A549 (cell line): ENCODE measurements around the gene C19orf67. TPM values are rescaled to one million over a fixed set of nuclear protein-coding genes. Genes with fewer than 3 reads are reported as not detected.

Experiments used
- ATAC-seq, 2 experiments: fragments of 200-7000 bp in 1 of 2; fragments of >200 bp in 1 of 2; cut with Nextera tagmentation in 1 of 2; cut with Tn5 transposase in 1 of 2; 3 replicates each; pipeline versions ENCODE4 v1.8.0 to v1.9.1; 2018 to 2020; ENCODE audit warnings: mild to moderate bottlenecking in 1 of 2, moderate library complexity in 1 of 2
- CTCF ChIA-PET: fragments of 300-600 bp; sonication (Branson Sonifier 250); formaldehyde crosslinking; extraction: SDS; loops from one replicate; lab custom pipeline; 2021; ENCODE audit warnings: antibody characterized with exemption, inconsistent platforms; lab: Yijun Ruan, JAX
- POLR2A ChIA-PET: fragments of 350-600 bp; formaldehyde crosslinking; extraction: SDS; loops from one replicate; lab custom pipeline; 2021; ENCODE audit warnings: antibody characterized with exemption, inconsistent platforms; lab: Yijun Ruan, JAX
- DNase-seq, 2 experiments: peaks; one replicate each; pipeline versions ENCODE4 v3.0.0 to v3.0.0-alpha.2; 2011 to 2016; ENCODE audit warnings: low read depth in 1 of 2, low spot score in 1 of 2
- FAIRE-seq: peaks from 2 replicates; lab custom pipeline; 2011; peaks lifted over from hg19 to GRCh38; lab: Jason Lieb, UNC
- H3K27ac ChIP-seq, 2 experiments: fragments of >200 bp; sonication (Bioruptor Twin); formaldehyde crosslinking; 3 replicates each; pipeline ENCODE4 v1.5.1; 2016 to 2017
- H3K4me1 ChIP-seq: fragments of >200 bp; sonication (Bioruptor Twin); formaldehyde crosslinking; 3 replicates; pipeline ENCODE4 v1.6.1; 2016
- H3K4me2 ChIP-seq: fragments of >200 bp; sonication (Bioruptor Twin); formaldehyde crosslinking; 3 replicates; pipeline ENCODE4 v1.6.1; 2016
- H3K4me3 ChIP-seq: fragments of >200 bp; sonication (Bioruptor Twin); formaldehyde crosslinking; 3 replicates; pipeline ENCODE4 v1.5.1; 2016
- H3K9me3 ChIP-seq: fragments of >200 bp; sonication (Bioruptor Twin); formaldehyde crosslinking; 3 replicates; pipeline ENCODE4 v1.6.1; 2016
- CBX2 ChIP-seq: fragments of 200-600 bp; sonication (generic); IDR thresholded peaks from 2 replicates; pipeline ENCODE4 v1.6.1; 2016; ENCODE audit warnings: low read depth, mild to moderate bottlenecking, borderline replicate concordance
- CHD2 ChIP-seq: fragments of 150-350 bp; IDR thresholded peaks from 2 replicates; pipeline ENCODE4 v1.6.1; 2014; ENCODE audit warnings: low read length; ENCODE audit not compliant: partially characterized antibody
- EHF ChIP-seq: fragments of 250-450 bp; sonication (Bioruptor Pico); IDR thresholded peaks from 2 replicates; pipeline ENCODE4 v1.5.0; 2020; ENCODE audit warnings: mild to moderate bottlenecking
- FOSB ChIP-seq: fragments of 250-450 bp; sonication (Bioruptor Pico); IDR thresholded peaks from 2 replicates; pipeline ENCODE4 v1.5.0; 2020; ENCODE audit warnings: mild to moderate bottlenecking, moderate library complexity
- HEYL ChIP-seq: fragments of 250-450 bp; sonication (Bioruptor Pico); IDR thresholded peaks from 2 replicates; pipeline ENCODE4 v1.8.0; 2021; ENCODE audit warnings: mild to moderate bottlenecking, moderate library complexity
- HOXA7 ChIP-seq: fragments of 250-450 bp; sonication (Bioruptor Pico); IDR thresholded peaks from 2 replicates; pipeline ENCODE4 v1.5.0; 2020; ENCODE audit warnings: mild to moderate bottlenecking, moderate library complexity
- HOXB13 ChIP-seq: fragments of 250-450 bp; sonication (Bioruptor Pico); IDR thresholded peaks from 2 replicates; pipeline ENCODE4 v1.5.0; 2020; ENCODE audit warnings: low read depth, mild to moderate bottlenecking, moderate library complexity
- MAFK ChIP-seq: fragments of 450-650 bp; IDR thresholded peaks from 2 replicates; pipeline ENCODE4 v1.6.1; 2014; ENCODE audit not compliant: partially characterized antibody
- MYC ChIP-seq: IDR thresholded peaks from 2 replicates; pipeline ENCODE4 v1.6.1; 2012; ENCODE audit warnings: mild to moderate bottlenecking, inconsistent platforms, low read length, improper control_type of control experiment, borderline replicate concordance
- NFE2L2 ChIP-seq: fragments of 150-350 bp; conservative IDR thresholded peaks from 2 replicates; pipeline ENCODE4 v1.6.1; 2014; ENCODE audit warnings: low read length
- NR3C1 ChIP-seq: fragments of >200 bp; sonication (Bioruptor Twin); formaldehyde crosslinking; IDR thresholded peaks from 3 replicates; pipeline ENCODE4 v1.6.1; 2017
- PHF8 ChIP-seq: fragments of 200-600 bp; sonication (generic); IDR thresholded peaks from 2 replicates; pipeline ENCODE4 v1.6.1; 2016; ENCODE audit warnings: low read depth, mild to moderate bottlenecking, antibody characterized with exemption, moderate library complexity, borderline replicate concordance
- POLR2A ChIP-seq: IDR thresholded peaks from 2 replicates; pipeline ENCODE4 v1.6.1; 2012; ENCODE audit warnings: mild to moderate bottlenecking, low read length
- RAD21 ChIP-seq, 2 experiments: fragments of >200 bp in 1 of 2; sonication (Bioruptor Twin) in 1 of 2; formaldehyde crosslinking in 1 of 2; IDR thresholded peaks in 1 of 2; conservative IDR thresholded peaks in 1 of 2; 2 replicates in 1 of 2; 3 replicates in 1 of 2; pipeline ENCODE4 v1.6.1; 2012 to 2018; ENCODE audit warnings: inconsistent platforms in 1 of 2
- RARB ChIP-seq: fragments of 250-450 bp; sonication (Bioruptor Pico); IDR thresholded peaks from 2 replicates; pipeline ENCODE4 v1.8.0; 2021; ENCODE audit warnings: mild to moderate bottlenecking, moderate library complexity
- SMC3 ChIP-seq: fragments of >200 bp; sonication (Bioruptor Twin); formaldehyde crosslinking; IDR thresholded peaks from 3 replicates; pipeline ENCODE4 v1.6.1; 2018; ENCODE audit warnings: inconsistent platforms
- SREBF2 ChIP-seq: fragments of 450-650 bp; IDR thresholded peaks from 2 replicates; pipeline ENCODE4 v1.6.1; 2014; ENCODE audit warnings: mild to moderate bottlenecking, moderate library complexity
- TFCP2L1 ChIP-seq: fragments of 250-450 bp; sonication (Bioruptor Pico); IDR thresholded peaks from 2 replicates; pipeline ENCODE4 v1.5.0; 2021; ENCODE audit warnings: mild to moderate bottlenecking
- TP53 ChIP-seq: fragments of 250-450 bp; sonication (Bioruptor Pico); IDR thresholded peaks from 2 replicates; pipeline ENCODE4 v1.5.0; 2021; ENCODE audit warnings: mild to moderate bottlenecking, moderate library complexity
- ZC3H11A ChIP-seq: fragments of 450-650 bp; IDR thresholded peaks from 2 replicates; pipeline ENCODE4 v1.6.1; 2014; ENCODE audit warnings: antibody characterized with exemption, mild to moderate bottlenecking
- ZSCAN20 ChIP-seq: fragments of 250-450 bp; sonication (Bioruptor Pico); IDR thresholded peaks from 2 replicates; pipeline ENCODE4 v1.8.0; 2022; ENCODE audit warnings: mild to moderate bottlenecking, moderate library complexity
- WGBS: methylation state at CpG from one replicate; pipeline ENCODE4 v1.1.6; 2017; ENCODE audit errors: missing lambda C conversion rate; 5-methylcytosine and 5-hydroxymethylcytosine counted together
- polyA plus RNA-seq, 4 experiments: library from polyadenylated mRNA; depleted of rRNA in 3 of 4; stranded (reverse); fragments of >200 nt; fragmentation: RNase III in 1 of 4; extraction: RNeasy Plus Mini Kit Qiagen cat#74134 plus additional on column Dnase treatment in 1 of 4; gene quantifications; 2 replicates in 3 of 4; 3 replicates in 1 of 4; pipeline ENCODE4 v1.2.3, GENCODE V29; 2011 to 2017
- TF ChIP-seq, protein P1 (sequence below): fragments of 250-450 bp; sonication (Bioruptor Pico); IDR thresholded peaks from 2 replicates; pipeline ENCODE4 v1.5.0; 2021; ENCODE audit warnings: mild to moderate bottlenecking, moderate library complexity, borderline replicate concordance
- TF ChIP-seq, protein P2 (sequence below): fragments of >200 bp; sonication (Bioruptor Twin); formaldehyde crosslinking; IDR thresholded peaks from 2 replicates; pipeline ENCODE4 v1.6.1; 2016
- TF ChIP-seq, protein P3 (sequence below): IDR thresholded peaks from 2 replicates; pipeline ENCODE4 v1.6.1; 2012
- TF ChIP-seq, protein P4 (sequence below): IDR thresholded peaks from 2 replicates; pipeline ENCODE4 v1.6.1; 2012; ENCODE audit warnings: low read depth, borderline replicate concordance
- TF ChIP-seq, protein P5 (sequence below): fragments of 450-650 bp; IDR thresholded peaks from 2 replicates; pipeline ENCODE4 v1.6.1; 2014; ENCODE audit warnings: antibody characterized with exemption

Gene C19orf67
- polyA plus RNA-seq, 2 of the 4 experiments (the other 2 are of a cell fraction) = not detected

DNA sequence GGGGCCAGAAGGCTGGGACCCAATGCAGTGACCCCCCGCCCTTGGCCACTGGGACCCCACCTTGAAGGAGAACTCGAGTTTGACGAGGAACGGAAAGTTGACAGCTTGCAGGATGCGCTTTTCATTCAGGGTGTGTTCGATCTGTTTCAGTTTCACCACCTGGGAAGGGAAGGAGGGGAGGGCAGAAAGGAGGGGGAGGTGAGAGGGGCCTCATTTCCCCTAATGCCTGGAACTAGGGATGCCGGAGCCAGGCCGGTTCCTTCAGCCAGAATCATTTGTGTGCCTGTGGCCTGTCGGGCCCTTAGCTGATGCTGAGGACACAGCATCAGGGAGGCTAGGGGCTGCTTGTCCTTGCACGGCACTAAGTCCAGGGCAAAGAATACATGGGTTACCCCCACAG, 17.2 kb upstream of the C19orf67 start:
- Histone ChIP-seq H3K4me3 (no peak overlapping the region), H3K4me2 (no peak overlapping the region), H3K27ac (no peak overlapping the region), H3K4me1 (no peaks in the 10 kb centered on the region), H3K9me3 (no peaks in the 10 kb centered on the region)
- FAIRE-seq (no peak), ATAC-seq (no peak), DNase-seq (no peak)
- ChIA-PET POLR2A (no interaction called here), CTCF (interaction anchor here (0.8 to 2.0 kb wide), 3 partner anchors 11 to 31 kb away, joined by 3 to 4 read pairs (median 4); no protein-coding TSS in a partner anchor)
- WGBS = 85% methylated on average over 8 of the region's 10 CpGs
- TF ChIP-seq CHD2 = no peak
- no peak for TF ChIP-seq TP53
- TF ChIP-seq ZSCAN20 (CRISPR knock-in tag) = no peak
- TF ChIP-seq, protein P1, sequence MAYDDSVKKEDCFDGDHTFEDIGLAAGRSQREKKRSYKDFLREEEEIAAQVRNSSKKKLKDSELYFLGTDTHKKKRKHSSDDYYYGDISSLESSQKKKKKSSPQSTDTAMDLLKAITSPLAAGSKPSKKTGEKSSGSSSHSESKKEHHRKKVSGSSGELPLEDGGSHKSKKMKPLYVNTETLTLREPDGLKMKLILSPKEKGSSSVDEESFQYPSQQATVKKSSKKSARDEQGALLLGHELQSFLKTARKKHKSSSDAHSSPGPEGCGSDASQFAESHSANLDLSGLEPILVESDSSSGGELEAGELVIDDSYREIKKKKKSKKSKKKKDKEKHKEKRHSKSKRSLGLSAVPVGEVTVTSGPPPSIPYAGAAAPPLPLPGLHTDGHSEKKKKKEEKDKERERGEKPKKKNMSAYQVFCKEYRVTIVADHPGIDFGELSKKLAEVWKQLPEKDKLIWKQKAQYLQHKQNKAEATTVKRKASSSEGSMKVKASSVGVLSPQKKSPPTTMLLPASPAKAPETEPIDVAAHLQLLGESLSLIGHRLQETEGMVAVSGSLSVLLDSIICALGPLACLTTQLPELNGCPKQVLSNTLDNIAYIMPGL (CRISPR knock-in tag) = no peak
- no peak for TF ChIP-seq FOSB (CRISPR knock-in tag)
- TF ChIP-seq RAD21 (conservative IDR thresholded peaks at IDR 0.05 in 1 of 2, IDR thresholded peaks at IDR 0.05 in 1 of 2) = no peak
- TF ChIP-seq RARB (CRISPR knock-in tag) = no peak
- TF ChIP-seq MAFK = no peak
- TF ChIP-seq TFCP2L1 (CRISPR knock-in tag) = no peak
- no peak for TF ChIP-seq POLR2A
- TF ChIP-seq NR3C1 = no peak
- TF ChIP-seq EHF (CRISPR knock-in tag) = no peak
- TF ChIP-seq HOXA7 = no peak
- TF ChIP-seq HOXB13 (CRISPR knock-in tag) = no peak
- TF ChIP-seq SMC3 = no peak

DNA sequence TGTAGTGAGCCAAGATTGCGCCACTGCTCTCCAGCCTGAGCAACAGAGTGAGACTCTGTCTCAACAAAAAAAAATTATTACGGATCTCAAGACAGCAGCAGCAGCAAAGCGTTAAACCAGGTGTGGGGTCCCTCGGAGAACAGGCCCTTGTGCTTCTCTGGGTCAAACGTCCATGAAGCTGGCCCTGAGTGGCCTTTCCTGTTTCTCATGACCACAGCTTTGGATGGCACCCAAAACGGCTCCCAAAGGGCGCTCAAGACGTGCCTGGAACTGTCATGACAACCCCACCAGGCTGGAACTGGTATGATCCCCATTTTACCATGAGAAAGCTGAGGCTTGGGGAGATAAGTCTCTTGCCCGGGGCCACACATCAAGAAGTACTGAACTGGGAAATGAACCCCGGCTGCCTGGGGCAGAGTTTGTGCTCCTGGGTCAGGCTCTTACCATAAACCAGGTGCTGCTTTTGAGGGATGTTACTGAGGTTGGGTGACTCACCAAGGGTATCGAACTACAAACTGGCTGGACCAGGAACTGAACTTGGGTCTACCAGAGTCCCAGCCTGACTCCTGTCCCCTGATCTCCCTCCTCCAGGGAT, 16.6 kb upstream of the C19orf67 start:
- no peak overlapping the region for H3K27ac ChIP-seq
- WGBS = 89% methylated on average over 8 of the region's 11 CpGs
- no peak overlapping the region for H3K4me2 ChIP-seq
- no peaks in the 10 kb centered on the region for H3K4me1 ChIP-seq
- ChIA-PET POLR2A (no interaction called here), CTCF (interaction anchor here (0.8 to 2.0 kb wide), 4 partner anchors 10 to 43 kb away, joined by 3 to 4 read pairs (median 4); no protein-coding TSS in a partner anchor)
- no peaks in the 10 kb centered on the region for H3K9me3 ChIP-seq
- ATAC-seq (no peak), FAIRE-seq (no peak), DNase-seq (no peak)
- H3K4me3 ChIP-seq = no peak overlapping the region
- TF ChIP-seq MYC (no peak), SREBF2 (no peak), ZC3H11A (no peak), CBX2 (no peak), HEYL (no peak), FOSB (CRISPR knock-in tag) (no peak), HOXA7 (no peak), PHF8 (no peak), NFE2L2 (no peak)
- TF ChIP-seq, protein P2, sequence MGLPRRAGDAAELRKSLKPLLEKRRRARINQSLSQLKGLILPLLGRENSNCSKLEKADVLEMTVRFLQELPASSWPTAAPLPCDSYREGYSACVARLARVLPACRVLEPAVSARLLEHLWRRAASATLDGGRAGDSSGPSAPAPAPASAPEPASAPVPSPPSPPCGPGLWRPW = no peak
- TF ChIP-seq, protein P3, sequence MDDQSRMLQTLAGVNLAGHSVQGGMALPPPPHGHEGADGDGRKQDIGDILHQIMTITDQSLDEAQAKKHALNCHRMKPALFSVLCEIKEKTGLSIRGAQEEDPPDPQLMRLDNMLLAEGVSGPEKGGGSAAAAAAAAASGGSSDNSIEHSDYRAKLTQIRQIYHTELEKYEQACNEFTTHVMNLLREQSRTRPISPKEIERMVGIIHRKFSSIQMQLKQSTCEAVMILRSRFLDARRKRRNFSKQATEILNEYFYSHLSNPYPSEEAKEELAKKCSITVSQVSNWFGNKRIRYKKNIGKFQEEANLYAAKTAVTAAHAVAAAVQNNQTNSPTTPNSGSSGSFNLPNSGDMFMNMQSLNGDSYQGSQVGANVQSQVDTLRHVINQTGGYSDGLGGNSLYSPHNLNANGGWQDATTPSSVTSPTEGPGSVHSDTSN = no peak
- TF ChIP-seq, protein P4, sequence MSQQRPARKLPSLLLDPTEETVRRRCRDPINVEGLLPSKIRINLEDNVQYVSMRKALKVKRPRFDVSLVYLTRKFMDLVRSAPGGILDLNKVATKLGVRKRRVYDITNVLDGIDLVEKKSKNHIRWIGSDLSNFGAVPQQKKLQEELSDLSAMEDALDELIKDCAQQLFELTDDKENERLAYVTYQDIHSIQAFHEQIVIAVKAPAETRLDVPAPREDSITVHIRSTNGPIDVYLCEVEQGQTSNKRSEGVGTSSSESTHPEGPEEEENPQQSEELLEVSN = no peak
- TF ChIP-seq, protein P5, sequence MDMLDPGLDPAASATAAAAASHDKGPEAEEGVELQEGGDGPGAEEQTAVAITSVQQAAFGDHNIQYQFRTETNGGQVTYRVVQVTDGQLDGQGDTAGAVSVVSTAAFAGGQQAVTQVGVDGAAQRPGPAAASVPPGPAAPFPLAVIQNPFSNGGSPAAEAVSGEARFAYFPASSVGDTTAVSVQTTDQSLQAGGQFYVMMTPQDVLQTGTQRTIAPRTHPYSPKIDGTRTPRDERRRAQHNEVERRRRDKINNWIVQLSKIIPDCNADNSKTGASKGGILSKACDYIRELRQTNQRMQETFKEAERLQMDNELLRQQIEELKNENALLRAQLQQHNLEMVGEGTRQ = no peak
- TF ChIP-seq, all 56 proteins: peak for 0
